Choroid plexus epithelial cell (primary cell): Measurements from ENCODE around the gene ARFIP2.
"Not testable (repeated sequence)": the region's sequence is repeated elsewhere in the genome, so short reads cannot be mapped to it uniquely, and the experiment has no call there.

Experiments
- DNase-seq: peaks from one replicate; pipeline ENCODE4 v3.0.0-alpha.2; 2010; ENCODE audit warnings: low read depth
- H3K4me3 ChIP-seq: 2 replicates; pipeline ENCODE4 v1.5.1; 2011; ENCODE audit warnings: low read depth, mild to moderate bottlenecking, control low read depth, low read length, moderate library complexity
- CTCF ChIP-seq: conservative IDR thresholded peaks from 2 replicates; pipeline ENCODE4 v1.5.1; 2011; ENCODE audit warnings: low read depth, mild to moderate bottlenecking, control low read depth, inconsistent platforms, low read length, moderate library complexity

ARFIP2 gene, protein sequence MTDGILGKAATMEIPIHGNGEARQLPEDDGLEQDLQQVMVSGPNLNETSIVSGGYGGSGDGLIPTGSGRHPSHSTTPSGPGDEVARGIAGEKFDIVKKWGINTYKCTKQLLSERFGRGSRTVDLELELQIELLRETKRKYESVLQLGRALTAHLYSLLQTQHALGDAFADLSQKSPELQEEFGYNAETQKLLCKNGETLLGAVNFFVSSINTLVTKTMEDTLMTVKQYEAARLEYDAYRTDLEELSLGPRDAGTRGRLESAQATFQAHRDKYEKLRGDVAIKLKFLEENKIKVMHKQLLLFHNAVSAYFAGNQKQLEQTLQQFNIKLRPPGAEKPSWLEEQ

GRCh38 chr11:6481012-6481923 lies at the start of gene ARFIP2, which contains the start of gene TIMM10B:
Gene ARFIP2, minus strand, starts transcription at chr11:6481331. Its CDS starts 910 bp downstream, at chr11:6480421.
Gene TIMM10B, plus strand, starts transcription at chr11:6481501. Its CDS starts 16 bp downstream, at chr11:6481517.
- H3K4me3 ChIP-seq, result peak within 1 kb of the TSS; percentile 75
- TF ChIP-seq CTCF, result no peak
- peak; percentile 99 for DNase-seq

- DNase-seq, result no peak
- no peak for TF ChIP-seq CTCF
These were observed 49.7 kb upstream of the ARFIP2 start for GRCh38 chr11:6530848-6531247.

GRCh38 chr11:6529266-6529665 lies 48.1 kb upstream of the ARFIP2 start:
- no peak overlapping the region for H3K4me3 ChIP-seq
- no peak for TF ChIP-seq CTCF
- DNase-seq, result no peak

More at GRCh38 chr11:6530848-6531247, 49.7 kb upstream of the ARFIP2 start:
- no peak overlapping the region for H3K4me3 ChIP-seq

DNA sequence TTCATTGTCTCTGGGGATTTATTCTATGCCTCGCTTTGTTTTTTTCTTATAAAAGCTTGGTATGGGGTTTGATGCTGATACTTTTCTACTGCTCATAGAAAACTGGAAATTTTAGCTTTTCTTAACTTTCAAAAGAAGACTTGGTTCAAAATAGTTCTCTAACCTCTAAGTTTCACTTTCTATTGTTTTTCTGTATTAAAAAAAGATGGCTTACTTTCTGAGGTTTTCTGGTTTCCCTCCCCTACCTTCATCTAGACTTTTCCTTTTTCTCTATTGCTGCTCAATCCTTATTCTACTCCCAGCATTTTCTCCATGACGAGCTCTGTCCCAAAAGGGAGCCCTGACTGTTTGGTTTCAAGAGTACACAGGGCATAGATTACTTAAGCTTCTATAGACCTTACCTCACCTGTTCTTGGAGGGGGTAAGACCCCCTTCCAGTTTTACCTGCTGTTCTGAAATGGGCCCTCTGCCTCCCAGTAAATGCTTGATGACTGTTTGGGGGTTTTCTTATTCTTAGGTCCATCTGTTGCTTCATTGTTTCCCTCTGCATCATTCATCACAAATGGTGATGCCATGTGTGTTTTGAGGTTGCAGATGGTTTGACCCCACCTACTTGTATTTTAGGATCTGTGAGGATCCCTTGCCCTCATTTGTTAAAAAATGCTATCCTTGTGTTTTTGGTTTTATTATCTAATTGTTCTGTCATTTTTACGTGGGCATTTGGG lies 45.4 kb upstream of the ARFIP2 start:
- no peak for TF ChIP-seq CTCF
- no peak for DNase-seq
- H3K4me3 ChIP-seq, result no peak overlapping the region

GRCh38 chr11:6523253-6523652 lies 42.1 kb upstream of the ARFIP2 start:
- DNase-seq, result peak; percentile 79
- TF ChIP-seq CTCF, result no peak

GRCh38 chr11:6521946-6522345 lies 40.8 kb upstream of the ARFIP2 start:
- not testable (repeated sequence) for H3K4me3 ChIP-seq, DNase-seq

More at GRCh38 chr11:6523253-6523652, 42.1 kb upstream of the ARFIP2 start:
- H3K4me3 ChIP-seq, result no peak overlapping the region

DNA sequence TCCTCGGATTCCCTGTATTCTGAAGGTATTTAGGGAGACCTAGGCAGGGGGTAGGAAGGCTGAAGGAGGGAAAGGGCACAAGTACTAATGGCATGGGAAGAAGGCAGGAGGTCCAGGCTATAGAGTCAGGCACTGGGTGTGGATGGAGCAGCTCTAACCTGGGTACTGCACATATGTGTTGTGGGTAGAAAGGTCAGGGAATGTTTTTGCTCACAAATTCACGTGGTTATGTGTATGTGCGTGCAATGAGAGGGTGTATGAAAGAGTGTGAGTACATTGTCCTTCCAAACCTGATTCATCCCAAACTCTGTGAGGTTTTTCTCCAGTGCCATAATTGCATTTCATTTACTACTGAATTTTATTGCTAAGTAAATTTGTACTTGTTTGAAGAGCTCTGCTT lies 39.1 kb upstream of the ARFIP2 start:
- H3K4me3 ChIP-seq, result no peak overlapping the region
- DNase-seq, result no peak
- no peak for TF ChIP-seq CTCF
